ENCODE measurements around the gene KHSRP.

Gene KHSRP

GRCh38 chr19:6424195-6424938, at the start of gene KHSRP:
TSS of gene KHSRP (minus strand) at chr19:6424811. CDS start at chr19:6424701, 110 bp downstream.
- peak; percentile 52 for DNase-seq

DNA sequence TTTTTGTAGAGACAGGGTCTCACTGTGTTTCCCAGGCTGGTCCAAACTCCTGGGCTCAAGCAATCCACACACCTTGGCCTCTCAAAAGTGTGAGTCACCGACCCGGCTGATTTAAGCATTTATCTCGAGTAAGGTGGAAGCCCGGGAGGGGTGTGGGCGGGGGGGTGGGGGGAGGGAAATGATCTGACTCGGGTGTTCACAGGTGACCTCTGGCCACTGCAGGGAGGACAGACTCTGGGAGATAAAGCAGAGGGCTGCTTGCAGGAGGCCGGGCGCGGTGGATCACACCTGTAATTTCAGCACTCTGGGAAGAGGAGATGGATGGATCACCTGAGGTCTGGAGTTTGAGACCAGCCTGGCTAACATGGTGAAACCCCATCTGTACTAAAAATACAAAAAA, 49.0 kb upstream of the KHSRP start:
- no peak for DNase-seq

GRCh38 chr19:6472713-6473112, 48.1 kb upstream of the KHSRP start:
- no peak for DNase-seq

DNA sequence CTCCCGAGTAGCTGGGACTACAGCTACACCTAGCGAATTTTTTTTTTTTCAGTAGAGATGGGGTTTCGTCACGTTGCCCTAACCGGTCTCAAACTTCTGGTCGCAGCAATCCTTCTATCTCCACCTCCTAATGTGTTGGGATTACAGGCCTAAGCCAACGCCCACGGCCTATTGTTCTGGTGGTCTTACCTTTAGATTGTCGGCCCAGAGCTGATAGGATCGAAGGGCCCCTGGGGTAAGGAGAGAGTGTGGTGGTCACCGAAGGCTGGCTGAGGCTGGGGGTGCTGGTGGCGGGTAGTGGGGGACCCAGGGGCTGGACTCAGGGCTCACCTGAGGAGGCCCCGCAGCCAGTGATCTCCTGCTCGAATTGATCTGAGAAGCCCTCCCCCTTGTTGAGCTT, 46.5 kb upstream of the KHSRP start:
- DNase-seq = no peak

GRCh38 chr19:6470173-6470572, 45.6 kb upstream of the KHSRP start:
- DNase-seq = no peak

DNA sequence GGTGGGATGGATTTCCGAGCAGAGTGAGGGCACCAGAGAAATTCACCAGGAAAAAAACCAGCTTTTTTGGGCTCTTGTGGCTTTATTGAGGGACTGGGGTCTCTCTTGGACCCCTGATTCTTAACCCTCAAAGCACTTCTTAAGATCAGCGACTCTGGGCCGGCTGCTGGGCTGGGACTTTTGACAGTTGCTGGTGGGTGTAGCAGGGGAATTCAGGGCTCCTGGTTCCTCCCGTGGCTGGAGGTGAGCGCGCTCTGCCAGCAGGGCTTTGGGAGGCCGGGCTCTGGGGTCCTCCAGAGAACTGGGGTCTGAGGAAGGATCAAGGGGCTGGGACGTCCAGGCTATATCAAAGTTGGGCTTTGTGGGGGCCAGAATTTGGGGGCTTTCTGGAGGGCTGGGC, 42.8 kb upstream of the KHSRP start:
- DNase-seq = no peak

- no peak for DNase-seq
These were observed 42.1 kb upstream of the KHSRP start for GRCh38 chr19:6466526-6467248.

GRCh38 chr19:6465663-6466062, 41.1 kb upstream of the KHSRP start:
- no peak for DNase-seq

DNA sequence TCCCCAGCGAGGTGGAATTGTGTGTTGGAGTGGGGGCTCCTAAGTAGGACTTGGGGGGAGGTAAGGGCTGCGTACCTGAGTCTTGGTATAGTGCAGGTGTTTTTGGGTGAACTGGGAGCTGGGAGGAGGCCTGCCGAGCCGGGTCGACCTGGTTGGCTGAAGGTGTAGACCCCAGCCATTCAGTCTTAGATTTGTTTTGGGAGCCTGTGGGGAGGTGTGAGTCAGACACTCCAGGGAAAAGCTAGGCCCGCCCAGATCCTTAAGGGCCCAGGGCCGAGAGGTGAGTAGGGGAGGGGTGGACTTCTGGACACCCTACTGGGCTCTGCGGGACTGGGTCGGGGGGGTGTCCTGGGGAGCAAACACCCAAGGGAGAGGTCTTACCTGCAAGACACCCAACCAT, 40.4 kb upstream of the KHSRP start:
- no peak for DNase-seq

GRCh38 chr19:6464070-6464873, 39.7 kb upstream of the KHSRP start, which contains the start of gene CRB3:
TSS of gene CRB3 (plus strand) at chr19:6464271. CDS start at chr19:6464702, 431 bp downstream.
- peak; percentile 36 for DNase-seq

- DNase-seq = peak; percentile 99
These were observed 35.7 kb upstream of the KHSRP start for GRCh38 chr19:6460099-6460884.

DNA sequence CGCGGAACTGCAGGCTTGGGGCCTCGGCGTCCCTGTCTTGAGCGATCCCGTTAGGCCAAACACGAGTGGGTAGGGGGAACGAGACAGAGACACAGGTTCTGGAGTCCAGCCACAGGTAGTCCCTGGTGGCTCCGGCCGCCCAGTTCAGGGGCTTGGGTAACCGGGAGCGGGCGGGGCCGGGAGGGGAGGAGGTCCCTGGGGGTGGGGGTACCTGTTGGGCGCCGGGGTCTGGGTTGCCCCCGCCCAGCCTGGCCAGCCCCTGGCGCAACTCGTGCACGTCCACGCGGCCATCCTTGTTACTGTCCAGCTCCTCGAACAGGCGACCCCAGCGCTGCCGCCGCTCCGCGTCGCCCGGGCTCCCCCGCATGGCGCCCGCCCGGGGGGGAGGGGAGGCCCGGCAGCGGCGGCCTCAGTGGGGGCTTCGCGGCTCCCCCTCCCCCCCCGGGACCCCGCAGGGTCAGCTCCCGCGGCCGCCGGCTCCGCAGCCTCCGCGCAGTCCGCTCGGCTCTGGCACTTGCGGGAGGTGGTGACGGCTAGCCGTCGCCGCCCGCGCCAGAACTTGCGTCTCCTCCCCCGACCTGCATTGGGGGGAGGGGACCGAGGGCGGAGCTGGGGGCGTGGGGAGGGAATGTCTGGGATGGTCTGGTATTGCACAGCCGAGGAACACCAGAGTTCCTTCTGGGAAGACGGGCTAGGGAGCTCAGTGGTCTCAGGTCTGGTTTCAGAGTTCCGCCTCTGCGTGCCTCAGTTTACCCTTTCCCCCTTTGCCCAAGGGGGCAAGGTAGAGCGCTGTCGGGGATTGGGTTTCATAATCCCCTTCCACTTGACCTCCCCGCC, 34.9 kb upstream of the KHSRP start, which contains the start of gene SLC25A23:
TSS of gene SLC25A23 (minus strand) at position 531 of the 837 bp plus-strand sequence. CDS start at position 367, 164 bp downstream.
- peak; percentile 80 for DNase-seq

- no peak for DNase-seq
These were observed 34.2 kb upstream of the KHSRP start for GRCh38 chr19:6458695-6459261.

- DNase-seq = no peak
These were observed 33.5 kb upstream of the KHSRP start for GRCh38 chr19:6457958-6458694.

DNA sequence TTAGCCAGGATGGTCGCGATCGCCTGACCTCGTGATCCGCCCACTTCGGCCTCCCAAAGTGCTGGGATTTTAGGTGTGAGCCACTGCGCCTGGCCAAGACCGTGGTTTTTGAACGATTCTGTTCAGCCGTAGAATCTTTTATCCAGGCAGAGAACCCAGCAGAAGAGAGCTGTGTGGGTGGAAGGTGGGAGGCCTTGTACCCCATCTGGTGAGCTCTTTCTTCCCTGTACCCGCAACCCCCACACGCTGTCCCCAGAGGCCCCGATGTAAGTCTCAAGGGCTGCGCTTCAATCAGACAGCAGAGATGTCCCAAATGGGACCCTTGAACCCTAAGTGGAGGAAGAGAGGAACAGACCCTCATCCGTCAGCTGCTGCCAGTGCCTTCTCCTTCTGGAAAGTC, 31.3 kb upstream of the KHSRP start:
- DNase-seq = no peak

GRCh38 chr19:6453951-6454565, 29.4 kb upstream of the KHSRP start:
- DNase-seq = no peak

- no peak for DNase-seq
These were observed 28.3 kb upstream of the KHSRP start for GRCh38 chr19:6452899-6453298.

DNA sequence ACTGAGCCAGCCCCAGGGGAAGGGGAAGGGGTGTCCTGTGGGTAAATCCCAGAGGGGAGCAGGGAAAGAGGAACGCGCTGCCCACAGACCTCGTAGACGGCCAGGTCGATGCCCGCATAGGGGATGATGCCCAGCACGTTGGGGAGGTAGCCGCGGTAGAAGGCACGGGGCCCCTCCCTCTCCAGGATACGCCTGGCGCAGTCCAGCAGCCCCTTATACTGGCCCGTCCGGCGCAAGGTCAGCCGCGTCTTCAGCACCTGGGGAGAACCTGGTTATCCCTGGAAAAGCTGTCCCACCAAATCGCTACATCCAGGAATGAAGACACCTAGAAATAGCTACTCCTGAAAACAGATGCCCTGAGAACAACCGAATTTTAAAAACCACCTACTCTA, 27.6 kb upstream of the KHSRP start:
- DNase-seq = no peak

DNA sequence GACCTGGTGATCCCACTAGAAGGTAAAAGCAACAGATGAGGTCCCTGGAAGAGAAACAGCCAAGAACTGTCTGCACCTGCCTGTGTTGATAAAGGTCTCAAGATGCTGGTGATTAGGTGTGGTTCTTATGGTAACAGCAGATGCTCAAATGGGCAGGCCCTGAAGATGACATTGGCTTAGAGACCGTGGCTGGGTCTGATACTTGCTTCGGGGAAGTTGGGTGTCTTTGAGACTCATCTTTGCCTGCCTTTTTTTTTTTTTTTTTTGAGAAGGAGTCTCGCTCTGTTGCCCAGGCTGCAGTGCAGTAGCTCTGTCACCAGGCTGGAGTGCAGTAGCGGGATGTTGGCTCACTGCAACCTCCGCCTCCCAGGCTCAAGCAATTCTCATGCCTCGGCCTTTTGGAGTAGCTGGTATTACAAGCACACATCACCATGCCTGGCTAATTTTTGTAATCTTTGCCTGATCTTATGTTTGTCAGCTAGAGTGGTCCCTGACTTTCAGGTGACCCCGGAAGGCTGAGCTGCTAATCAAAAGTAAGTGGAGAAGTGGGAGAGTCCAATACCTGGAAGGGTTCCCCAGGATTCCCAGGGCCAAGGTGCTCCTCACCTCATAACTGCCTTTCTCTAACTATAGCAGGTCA, 27.1 kb upstream of the KHSRP start:
- no peak for DNase-seq

DNA sequence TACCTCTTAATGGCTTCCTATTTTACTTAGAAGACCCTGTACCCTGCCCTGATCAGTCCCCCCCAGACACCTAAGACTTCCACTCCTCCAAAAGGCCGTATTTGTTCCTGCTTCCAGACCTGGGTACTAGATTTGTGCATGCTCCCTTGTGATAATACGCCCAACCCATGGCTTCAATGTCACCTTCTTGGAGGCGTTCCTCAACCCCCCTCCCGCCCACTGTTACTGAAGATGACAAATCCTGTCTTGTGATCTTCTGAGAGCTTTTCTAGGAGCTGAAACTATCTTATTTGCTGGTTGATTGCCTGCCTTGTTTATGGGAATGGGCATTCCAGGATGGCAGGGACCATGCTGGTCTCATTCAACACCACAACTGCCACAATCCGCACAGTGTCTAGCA, 25.6 kb upstream of the KHSRP start:
- no peak for DNase-seq
